ELF-1 (cell line): ENCODE data around the gene B4GALNT4.
A peak's percentile ranks its signal among the peaks of the same experiment; 100 is the strongest.
"Not testable (repeated sequence)": the region's sequence is repeated elsewhere in the genome, so short reads cannot be mapped to it uniquely, and the experiment has no call there.

ENCODE experiments used
- DNase-seq: peaks from one replicate; pipeline ENCODE4 v3.0.0-alpha.2; 2016; ENCODE audit warnings: low read depth, low spot score

The B4GALNT4 gene

DNA sequence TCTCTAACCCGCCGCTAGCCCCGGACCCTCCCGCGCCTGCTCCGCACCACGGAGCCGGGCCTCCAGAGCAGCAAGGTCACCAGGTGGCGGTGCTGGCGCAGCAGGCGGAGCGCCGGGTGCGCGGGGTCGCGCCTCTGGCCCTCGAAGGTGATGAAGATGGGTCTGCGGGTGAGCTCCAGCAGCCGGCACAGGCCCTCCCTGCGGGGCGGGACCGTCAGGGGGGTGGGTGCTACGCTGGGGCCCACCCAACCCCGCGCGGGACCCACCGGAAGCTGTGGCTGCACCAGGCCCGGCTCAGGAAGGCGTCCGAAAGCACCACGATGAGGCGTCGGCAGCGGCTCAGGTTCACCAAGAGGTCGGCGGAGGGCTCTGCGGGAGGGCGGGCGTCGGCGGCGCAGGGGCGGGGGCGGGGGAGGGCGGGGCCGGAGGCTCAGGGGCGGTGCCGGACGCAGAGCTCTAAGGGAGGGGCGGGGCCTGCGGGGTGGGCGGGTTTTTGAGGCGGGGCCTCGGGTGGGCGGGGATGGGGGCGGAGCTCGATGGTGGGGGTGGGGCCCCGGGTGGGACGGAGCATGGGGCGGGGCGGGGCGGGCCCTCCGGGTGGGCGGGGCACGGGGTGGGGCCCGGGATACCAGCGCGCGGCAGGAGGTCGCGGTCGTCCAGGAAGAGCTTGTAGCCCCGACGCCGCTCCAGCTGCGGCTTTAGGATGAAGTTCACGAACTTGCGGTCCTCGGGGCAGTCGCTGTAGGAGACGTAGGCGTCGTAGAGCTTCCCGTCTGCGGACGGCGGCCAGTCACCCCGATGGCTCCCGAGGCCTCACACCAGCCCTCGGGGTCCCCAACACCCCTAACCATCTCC lies 37.7 kb downstream of the B4GALNT4 start:
- DNase-seq: peak; percentile 82

DNA sequence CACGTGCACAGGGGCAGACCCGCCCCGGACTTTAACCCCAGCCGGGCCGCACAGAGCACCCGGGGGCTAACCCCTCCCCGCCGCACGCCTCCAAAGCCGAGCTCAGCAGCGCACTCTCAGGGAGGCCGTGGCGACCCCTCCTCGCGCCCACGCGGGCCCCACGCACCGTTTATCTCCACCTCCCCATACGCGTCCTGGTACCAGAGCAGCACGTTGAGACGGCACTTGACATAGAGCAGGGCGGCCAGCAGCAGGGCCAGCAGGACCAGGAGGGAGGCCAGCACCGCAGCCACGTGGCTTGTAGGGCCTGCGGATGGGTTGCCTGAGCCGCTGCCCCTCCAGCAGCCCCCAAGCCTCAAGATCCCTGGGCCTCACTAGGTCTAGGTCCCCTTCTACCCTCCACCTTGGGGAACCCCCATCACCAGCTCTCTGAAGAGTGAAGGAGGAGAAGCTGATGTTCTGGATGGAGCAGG lies 38.4 kb downstream of the B4GALNT4 start:
- no peak for DNase-seq

DNA sequence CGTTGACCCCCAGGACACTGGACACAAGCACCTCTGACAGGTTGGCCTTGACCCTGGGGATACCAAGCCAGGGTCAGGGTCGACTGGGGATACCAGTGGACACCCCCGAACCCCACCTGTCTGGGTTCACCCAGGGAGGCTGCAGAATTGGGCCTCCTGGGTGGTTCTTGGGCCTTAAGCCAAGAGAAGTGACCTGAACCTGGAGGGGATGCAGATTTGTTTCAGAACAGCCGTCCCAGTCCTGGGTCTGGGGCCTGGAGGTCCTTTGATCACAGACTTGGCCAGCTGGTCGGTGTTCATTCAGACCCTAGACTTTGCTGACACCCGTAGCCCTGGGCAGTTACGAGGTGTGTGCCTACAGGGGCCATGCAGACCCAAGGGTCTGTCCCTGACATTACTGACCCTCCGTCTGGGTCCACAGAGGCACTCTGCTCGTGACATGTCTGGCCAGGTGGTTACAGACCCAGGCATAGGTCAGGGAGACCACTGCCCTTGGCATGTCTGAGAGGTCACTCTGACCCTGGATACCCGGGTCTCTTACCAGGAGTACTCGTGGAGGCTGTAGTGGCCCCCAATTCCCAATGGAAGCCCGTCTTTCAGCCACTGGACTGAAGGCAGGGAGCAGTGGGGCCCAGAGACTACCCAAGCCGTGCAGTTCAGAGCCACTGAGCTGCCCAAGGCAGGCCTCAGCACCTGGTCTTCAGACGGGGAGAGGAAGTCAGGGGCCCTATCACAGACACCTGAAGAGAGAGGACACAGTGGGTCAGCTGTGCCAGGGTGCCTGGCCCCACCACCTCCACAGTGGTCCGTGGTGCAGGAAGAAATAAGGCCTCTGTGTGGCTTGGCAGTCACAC lies 39.1 kb downstream of the B4GALNT4 start:
- no peak for DNase-seq

DNA sequence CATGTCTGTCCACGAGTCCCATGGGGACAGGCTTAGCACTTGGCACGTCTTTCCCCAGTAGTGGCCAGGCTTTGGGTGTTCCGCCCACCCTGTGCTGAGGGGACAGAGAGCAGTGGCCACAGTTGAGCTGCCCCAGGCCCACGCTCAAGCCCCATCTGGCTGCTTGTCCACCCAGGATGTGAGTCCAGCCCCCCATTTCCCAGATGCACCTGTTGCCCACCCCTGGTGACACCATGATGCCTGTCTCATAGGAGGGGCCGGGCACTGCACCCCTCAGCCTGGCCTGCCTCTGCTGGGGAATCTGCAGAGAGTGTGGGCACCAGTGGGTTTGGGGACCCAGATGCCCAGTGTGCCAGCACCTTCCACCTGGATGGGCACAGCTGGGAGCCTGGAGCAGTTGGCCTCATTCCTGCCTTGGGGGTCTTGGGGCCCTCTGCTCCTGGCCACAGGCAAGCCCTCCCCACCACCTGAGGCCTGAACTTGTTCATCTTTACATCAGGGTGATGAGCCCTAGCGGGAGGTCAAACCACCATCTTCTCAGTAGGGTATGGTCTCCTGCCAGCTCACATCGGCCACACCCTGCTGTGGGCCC lies 39.8 kb downstream of the B4GALNT4 start:
- no peak for DNase-seq

DNA sequence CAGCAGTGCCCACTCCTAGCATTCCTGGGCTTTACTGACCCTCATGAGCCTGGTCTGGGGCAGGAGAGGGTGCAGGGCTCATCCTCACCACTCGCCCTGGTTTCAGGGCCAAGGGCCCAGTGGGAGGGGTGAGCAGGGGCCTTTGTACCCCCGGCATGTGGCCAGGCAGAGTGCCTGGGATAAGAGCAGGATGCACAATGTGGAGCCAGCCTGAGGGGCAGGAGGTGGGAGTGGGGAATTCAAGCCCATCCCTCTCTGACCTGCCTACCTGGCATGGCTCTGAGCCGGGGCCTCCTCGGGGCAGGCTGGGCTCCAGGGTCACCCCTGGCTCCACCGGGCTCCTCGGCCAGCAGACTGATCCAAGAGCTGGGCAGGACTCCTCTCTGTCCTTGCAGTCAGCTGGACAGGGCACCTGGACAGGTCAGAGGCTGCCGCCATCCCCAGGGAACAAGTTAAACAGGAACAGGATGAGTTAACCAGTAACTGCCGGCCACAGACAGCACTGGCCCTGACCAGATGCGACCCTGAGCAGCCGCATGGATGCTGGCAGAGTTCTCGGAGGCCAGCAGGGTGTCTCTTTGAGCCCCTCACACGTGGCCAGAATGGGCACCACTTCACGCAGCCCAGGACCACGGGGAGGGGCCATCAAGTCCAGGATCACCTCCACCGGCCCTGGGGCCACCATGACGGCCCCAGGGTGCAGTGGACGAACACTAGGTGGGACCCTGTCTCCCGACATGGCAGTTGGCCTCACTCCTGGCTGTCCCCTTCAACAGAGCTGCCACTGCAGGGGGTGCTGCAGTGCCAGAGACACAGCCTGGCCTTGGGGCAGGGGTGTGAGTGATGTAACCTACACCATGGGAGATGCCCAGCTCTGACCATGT lies 40.5 kb downstream of the B4GALNT4 start:
- no peak for DNase-seq

DNA sequence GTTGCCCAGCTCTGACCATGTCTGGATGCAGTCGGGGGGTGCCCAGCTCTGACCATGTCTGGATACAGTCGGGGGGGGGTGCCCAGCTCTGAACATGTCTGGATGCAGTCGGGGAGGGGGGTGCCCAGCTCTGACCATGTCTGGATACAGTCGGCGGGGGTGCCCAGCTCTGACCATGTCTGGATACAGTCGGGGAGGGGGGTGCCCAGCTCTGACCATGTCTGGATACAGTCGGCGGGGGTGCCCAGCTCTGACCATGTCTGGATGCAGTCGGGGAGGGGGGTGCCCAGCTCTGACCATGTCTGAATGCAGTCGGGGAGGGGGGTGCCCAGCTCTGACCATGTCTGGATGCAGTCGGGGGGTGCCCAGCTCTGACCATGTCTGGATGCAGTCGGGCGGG lies 41.4 kb downstream of the B4GALNT4 start:
- DNase-seq: not testable (repeated sequence)

DNA sequence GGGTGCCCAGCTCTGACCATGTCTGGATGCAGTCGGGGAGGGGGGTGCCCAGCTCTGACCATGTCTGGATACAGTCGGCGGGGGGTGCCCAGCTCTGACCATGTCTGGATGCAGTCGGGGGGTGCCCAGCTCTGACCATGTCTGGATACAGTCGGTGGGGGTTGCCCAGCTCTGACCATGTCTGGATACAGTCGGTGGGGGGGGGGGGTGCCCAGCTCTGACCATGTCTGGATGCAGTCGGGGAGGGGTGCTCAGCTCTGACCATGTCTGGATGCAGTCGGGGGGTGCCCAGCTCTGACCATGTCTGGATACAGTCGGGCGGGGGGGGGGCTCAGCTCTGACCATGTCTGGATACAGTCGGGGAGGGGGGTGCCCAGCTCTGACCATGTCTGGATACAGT lies 42.2 kb downstream of the B4GALNT4 start:
- DNase-seq: not testable (repeated sequence)

DNA sequence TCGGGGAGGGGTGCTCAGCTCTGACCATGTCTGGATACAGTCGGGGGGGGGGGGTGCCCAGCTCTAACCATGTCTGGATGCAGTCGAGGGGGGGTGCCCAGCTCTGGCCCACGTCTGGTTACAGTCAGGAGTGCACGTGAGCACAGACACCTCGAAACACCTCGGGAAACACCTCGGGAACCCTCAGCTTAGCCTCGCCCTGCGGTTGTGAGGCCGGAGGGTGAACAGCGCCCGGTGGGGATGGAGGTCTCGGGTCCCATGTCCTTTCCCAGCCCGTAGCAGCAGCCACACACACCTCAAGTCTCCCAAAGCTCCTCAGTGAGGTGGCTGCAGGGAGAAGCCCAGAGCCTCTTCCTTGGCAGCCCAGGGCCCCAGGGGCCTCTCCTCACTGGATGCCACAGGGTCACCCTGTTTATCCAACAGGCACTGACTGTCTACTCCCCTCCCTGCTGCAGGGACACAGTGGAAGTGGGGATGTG lies 43.4 kb downstream of the B4GALNT4 start:
- DNase-seq: no peak

DNA sequence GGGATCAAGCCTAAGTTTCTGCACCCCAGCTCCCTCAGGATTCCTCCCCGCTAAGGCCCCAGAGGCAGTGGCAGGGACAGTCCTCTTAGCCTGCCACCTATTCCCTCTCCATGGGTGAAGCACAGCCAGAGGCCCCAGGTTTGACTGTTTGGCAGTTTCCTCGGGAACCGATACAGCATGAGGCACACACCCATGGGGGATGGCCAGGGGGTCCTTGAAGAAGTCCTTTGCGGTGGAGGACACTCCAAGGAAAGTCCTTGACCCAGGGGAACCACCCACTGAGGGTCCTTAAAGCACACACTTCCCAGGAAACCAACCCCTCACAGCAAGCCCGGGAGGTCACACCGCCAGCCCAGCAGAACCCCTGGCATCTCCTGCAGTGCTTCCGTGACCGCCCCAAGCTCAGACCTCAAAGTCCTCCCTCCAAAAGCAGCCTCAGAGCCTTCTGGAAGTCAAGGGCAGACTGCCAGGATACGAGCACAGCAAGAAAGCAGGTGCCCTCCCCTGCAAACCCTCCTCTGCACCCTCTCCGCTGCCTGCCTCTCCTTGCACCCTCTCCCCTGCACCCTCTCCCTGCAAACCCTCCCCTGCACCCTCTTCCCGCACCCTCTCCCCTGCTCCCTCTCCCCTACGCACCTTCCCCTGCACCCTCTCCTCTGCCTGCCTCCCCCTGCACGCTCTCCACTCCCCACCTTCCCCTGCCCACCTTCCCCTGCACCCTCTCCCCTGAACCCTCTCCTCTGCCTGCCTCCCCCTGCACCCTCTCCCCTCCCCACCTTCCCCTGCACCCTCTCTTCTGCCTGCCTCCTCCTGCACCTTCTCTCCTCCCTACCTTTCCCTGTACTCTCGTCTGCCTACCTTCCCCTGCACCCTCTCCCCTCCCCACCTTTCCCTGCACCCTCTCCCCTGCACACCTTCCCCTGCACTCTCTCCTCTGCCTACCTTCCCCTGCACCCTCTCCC lies 44.1 kb downstream of the B4GALNT4 start:
- no peak for DNase-seq

DNA sequence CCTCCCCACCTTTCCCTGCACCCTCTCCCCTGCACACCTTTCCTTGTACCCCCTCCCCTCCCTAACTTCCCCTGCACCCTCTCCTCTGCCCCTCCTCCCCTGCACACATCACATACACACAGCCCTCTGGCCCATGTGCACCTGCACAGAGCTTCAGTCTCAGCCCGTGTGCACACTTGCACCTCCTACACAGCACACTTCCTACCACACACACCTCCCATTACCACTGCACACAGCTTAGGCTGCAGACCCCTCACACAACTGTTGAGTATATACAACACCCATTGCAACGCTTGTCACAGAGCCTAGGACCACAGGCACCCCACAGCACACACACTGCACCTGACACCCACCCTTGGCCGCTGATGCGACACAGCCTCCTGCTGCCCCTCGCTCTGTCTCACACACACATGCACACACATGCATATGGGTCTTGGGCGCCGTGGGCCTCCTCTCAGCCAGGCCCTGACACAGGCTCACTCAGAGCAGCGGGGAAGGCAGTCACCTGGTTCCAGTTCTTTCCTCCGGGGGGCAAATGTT lies 45.1 kb downstream of the B4GALNT4 start:
- DNase-seq: no peak

DNA sequence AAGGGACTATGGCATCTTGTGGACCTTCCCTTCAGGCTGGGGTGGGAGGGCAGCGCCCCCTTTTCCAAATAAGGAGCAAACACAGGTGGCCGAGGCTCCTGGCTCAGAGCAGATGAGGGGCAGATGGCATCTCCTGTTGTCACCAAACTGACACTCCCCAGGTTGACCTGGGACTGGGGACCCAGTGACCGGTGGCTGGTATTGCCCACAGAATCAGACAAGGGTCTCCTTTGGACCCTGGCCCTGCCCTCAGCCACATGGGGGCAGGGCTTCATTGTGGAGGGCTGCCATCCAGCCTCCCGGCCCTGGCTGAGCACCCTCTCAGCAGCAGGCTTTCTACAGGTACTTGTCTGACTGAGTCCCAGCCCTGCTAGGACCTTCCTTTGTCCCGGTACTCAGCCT lies 46.3 kb downstream of the B4GALNT4 start:
- no peak for DNase-seq

DNA sequence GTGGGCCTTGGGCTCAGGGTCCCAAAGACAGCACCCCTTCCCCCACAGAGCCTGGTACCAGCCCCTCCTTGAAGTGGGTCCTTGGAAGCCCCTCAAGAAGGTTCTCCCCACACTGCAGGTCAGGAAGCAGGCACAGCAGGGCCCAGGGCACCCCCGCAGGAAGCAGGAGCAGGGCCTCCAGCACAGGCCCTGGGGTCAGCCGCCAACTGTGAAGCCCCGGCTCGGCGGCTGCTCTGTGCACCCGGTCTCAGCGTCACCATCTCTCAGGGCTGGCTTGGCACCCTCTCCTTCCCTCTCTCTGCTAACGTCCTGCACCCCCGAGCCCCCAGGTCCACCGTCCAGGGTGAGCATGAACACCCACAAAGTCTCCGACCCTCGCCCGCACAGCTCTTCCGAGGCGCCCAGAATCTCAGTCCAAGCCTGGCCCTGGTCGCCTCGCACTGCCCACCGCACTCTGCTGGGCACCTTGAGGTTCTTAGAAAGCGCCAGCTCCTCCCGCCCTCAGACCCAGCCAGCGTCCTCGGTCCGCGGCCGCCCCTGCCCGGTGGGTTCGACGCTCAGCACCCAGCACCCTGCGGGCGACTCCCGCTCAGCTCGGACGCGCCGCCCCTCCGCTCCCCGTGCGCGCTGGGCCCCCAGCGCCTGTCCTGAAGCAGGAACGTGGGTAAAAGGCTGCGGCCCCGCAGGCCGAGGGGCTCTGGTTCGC lies 46.9 kb downstream of the B4GALNT4 start:
- DNase-seq: no peak

DNA sequence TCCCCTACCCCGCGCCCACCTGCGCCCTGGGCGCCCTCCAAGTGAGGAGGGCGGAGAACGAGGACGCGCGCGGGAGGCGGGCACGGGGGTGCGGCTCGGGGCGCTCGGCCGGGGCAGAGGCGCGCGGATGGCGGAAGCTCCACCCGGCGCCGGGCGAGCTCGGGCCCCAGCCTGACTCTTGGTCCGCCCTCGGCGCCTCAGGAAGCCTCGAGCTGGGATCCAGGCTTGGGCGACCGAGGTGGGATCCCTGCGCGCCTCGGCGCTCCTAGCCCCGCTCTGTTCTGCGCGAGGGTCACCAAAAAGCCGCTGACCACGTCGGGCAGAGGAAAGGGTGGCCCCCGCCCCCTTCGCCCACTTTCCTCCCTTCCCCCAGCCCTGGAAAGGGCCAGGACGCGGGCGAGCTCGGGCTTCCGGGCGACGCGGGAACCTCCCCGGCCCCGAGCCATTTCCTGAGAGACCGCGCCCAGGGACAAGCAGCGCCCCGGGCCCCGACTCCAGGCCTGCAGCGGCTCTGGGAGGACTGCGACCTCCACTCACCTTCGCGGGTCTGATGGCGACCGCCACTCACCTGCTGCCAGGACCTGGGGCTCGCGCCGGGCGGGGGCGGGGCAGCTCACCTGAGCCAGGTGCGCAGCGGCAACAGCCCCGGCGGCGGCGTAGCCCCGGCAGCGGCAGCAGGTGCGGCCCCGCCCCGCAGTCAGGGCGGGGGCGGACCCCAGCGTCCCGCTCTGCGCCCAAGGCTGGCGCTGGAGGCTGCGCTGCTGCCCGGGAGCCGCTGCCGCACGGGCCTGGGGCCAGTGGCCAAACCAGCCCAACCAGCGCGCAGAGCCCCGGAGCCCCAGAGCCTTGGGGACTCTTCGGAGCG lies 47.7 kb downstream of the B4GALNT4 start:
- DNase-seq: peak; percentile 50

DNA sequence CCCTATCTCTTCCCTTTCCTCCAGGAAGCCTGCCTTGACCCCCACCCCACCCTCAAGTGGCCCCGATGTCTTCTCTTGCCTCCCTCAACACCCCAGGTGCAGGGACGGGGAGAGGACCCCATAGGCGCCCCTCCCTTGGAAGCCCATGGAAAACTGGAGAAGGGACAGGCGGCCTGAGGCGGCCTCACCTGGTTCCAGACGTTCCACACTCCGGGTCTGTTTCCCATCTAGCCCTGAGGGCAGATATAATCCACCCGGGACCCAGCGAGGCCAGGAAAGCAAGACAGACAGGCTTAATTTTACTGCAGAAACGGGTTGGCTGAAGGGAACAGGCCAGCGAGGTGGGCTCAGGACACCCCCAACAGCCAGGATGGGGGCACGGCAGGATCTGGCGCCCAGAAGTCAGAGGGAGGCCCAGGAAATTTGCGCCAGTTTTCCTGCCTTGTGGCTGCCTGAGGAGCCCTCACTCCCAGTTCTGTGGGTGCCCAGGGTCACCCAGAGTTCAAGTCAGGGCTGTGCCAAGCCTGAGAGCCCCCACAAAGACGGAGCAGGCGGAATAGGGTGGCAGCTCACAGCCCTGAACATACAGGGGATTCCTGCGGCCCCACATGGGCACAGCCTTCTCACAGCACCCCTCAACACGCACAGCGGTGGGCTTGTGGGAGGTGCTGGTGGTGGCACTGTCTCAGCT lies 48.5 kb downstream of the B4GALNT4 start:
- DNase-seq: no peak

DNA sequence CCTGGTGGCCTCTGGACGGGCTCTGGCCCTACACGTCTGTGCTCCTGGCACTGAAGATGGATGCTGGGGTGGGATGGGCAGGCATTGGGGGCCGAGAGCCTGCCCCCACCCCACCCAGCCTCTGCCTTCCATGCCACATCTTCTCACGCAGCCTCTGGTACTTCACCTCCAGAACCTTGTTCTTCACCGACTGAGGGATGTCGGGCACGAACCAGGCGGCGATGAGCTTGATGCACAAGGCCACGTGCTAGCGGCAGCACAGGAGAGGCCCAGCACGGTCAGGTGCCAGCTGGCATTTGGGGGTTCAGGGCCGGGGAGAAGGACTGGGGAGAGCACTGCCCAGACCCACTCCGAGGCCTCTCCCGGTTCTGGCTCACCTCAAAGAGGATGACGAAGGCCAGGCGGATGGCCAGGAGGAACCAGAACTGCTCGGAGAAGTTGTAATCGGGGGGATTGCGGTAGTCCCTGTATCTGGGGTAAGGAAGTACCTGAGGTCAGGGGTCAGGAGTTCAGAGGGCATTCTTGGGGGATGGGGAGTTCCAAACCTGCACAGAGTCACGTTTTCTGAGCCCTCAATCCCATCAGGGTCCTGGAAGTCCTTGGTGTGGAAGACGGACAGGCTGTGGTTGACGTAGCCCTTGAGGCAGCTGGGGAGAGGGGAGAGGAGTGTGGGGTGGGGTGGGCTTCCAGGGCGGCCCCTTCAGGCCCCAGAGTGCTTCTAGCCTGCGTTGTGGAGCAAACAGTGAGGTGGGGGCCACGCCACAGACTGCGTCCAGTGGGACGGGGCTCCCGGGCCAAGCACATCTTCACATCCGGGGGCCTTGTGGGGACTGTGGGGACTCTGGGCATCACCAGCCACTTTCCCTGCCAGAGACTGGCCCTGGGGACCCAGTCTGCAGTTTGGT lies 49.3 kb downstream of the B4GALNT4 start:
- no peak for DNase-seq

DNA sequence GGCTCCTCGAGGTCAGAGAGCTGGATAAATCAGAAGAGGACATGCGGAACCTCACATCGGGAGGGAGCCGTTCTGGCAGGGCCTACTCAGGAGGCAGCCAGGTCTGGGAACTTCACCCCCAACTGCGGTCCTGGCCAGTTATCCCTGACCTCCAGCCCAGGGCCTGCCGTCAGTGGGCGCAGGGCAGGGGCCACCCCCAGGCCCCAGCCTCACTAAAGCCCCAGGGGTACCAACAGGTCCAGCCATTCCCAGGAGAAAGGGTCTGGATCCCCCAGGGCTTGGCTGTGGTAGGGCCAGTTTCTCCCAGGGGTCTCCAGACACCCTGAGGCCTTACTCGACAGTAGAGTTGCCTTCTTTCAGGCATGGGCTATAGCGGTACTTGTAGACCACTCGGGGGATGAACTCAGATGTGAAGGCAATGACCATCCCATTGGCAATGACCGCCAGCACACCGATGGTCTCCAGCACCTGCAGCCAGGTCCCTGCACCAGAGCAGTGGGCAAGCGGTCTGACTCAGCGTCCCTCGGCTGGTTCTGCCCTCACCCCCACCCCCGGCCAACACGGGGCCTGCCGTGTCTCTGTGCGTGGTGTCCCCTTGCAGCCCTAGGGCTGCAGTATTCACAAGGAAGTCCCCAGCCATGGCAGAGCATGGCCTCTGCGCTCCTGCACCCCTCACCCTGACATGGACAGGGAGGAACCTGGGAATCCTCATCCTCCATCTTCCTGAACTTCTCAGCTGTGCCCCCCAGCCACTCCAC lies 50.1 kb downstream of the B4GALNT4 start:
- no peak for DNase-seq
